KMS-11 (cell line): ENCODE results near the gene FOCAD.

ENCODE experiments used
- H2AFZ ChIP-seq: fragments of 200-600 bp; sonication (generic); 2 replicates; pipeline ENCODE4 v1.6.1; 2016; ENCODE audit warnings: antibody characterized with exemption, mixed run types, low read depth
- H3K27ac ChIP-seq: fragments of 200-600 bp; sonication (generic); 2 replicates; pipeline ENCODE4 v1.6.1; 2016; ENCODE audit warnings: mild to moderate bottlenecking, mixed run types
- H3K27me3 ChIP-seq: fragments of 200-600 bp; sonication (generic); 2 replicates; pipeline ENCODE4 v1.6.1; 2017; ENCODE audit warnings: mild to moderate bottlenecking, low read depth, mixed run types, moderate library complexity; ENCODE audit not compliant: insufficient read depth
- H3K36me3 ChIP-seq: fragments of 200-600 bp; sonication (generic); 2 replicates; pipeline ENCODE4 v1.6.1; 2017; ENCODE audit warnings: mild to moderate bottlenecking, mixed run types; ENCODE audit not compliant: insufficient read depth
- H3K4me1 ChIP-seq: fragments of 200-600 bp; sonication (generic); 2 replicates; pipeline ENCODE4 v1.6.1; 2016; ENCODE audit warnings: mild to moderate bottlenecking, low read depth, mixed run types; ENCODE audit not compliant: poor library complexity, severe bottlenecking
- H3K4me2 ChIP-seq: fragments of 200-600 bp; sonication (generic); 2 replicates; pipeline ENCODE4 v1.7.0; 2016; ENCODE audit warnings: mild to moderate bottlenecking, mixed run types
- H3K4me3 ChIP-seq: fragments of 200-600 bp; sonication (generic); IDR thresholded peaks from 2 replicates; pipeline ENCODE4 v1.6.1; 2017; ENCODE audit warnings: low read depth, low read length, mixed read lengths; ENCODE audit not compliant: insufficient read depth
- H3K79me2 ChIP-seq: fragments of 200-600 bp; sonication (generic); 2 replicates; pipeline ENCODE4 v1.6.1; 2016; ENCODE audit warnings: low read depth, mixed run types; ENCODE audit not compliant: insufficient read depth
- H3K9ac ChIP-seq: fragments of 200-600 bp; sonication (generic); 2 replicates; pipeline ENCODE4 v1.6.1; 2016; ENCODE audit warnings: mild to moderate bottlenecking, mixed run types
- H4K20me1 ChIP-seq: fragments of 200-600 bp; sonication (generic); 2 replicates; pipeline ENCODE4 v1.6.1; 2016; ENCODE audit warnings: mild to moderate bottlenecking, mixed run types; ENCODE audit not compliant: insufficient read depth
- CTCF ChIP-seq: fragments of 200-600 bp; sonication (generic); conservative IDR thresholded peaks from 2 replicates; pipeline ENCODE4 v1.6.1; 2017; ENCODE audit warnings: low read depth, mild to moderate bottlenecking, antibody characterized with exemption, low read length, moderate library complexity, mixed read lengths

FOCAD gene

DNA sequence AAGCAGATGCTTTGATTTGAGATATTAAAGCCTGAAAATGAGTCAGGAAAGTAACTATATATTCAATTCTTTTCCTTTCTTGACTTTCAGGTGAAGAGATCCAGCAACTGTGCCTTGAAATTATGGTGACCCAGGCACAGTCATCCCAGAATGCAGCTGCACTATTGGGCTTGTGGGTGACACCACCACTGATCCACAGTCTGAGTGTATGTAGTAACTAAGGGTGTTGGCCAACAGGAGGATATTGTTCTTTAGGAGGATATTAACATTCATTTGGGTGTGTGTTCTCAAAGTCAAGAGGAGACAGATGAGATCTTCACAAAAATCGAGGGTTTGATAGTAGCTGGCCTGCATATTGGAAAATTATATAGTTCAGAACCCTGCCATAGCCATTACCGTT, 294.2 kb downstream of the FOCAD start:
- Histone ChIP-seq H3K27ac (no peak overlapping the region), H3K4me3 (no peak overlapping the region), H3K27me3 (no peaks in the 10 kb centered on the region), H4K20me1 (no peaks in the 10 kb centered on the region), H3K4me1 (no peaks in the 10 kb centered on the region), H3K36me3 (no peaks in the 10 kb centered on the region), H2AFZ (no peak overlapping the region), H3K4me2 (no peak overlapping the region), H3K79me2 (no peaks in the 10 kb centered on the region), H3K9ac (no peak overlapping the region)
- TF ChIP-seq CTCF: no peak

DNA sequence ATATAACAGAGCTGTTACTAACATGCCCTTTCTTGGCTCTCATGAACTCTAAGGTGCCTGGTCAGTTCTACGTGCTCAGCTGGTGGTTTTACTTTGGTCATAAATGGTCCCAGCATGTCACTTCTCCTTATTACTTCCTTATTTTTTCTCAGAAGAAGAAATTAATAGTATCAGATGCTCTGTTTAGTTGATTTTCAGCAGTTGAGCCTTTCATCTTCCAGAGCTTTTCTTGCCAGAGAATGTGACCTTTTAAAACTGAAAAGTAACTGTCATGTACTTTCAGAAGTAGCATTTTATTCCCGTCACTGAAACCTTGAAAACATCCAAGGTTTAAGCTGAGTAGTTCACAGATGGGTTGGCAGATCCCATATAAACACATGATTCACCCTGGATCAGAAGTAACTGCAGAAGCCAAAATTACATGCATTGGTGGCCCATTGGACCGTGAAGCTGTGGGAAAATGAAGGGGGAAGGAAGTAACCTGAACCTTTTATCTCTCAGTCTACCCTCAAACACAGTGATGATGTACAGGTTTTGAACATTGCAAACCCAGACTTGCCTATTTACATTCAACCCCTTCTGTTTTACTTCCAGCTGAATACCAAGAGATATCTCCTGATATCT, 296.9 kb downstream of the FOCAD start:
- Histone ChIP-seq H3K27ac (no peak overlapping the region), H3K4me2 (no peak overlapping the region), H2AFZ (no peak overlapping the region), H3K4me3 (no peak overlapping the region), H3K9ac (no peak overlapping the region), H3K27me3 (no peaks in the 10 kb centered on the region), H4K20me1 (no peaks in the 10 kb centered on the region), H3K79me2 (no peaks in the 10 kb centered on the region), H3K4me1 (no peaks in the 10 kb centered on the region), H3K36me3 (no peaks in the 10 kb centered on the region)
- TF ChIP-seq CTCF: no peak

GRCh38 chr9:20981486-20981885, 297.4 kb downstream of the FOCAD start:
- H3K79me2 ChIP-seq: no peaks in the 10 kb centered on the region
- no peak overlapping the region for H3K4me2 ChIP-seq
- no peak overlapping the region for H3K9ac ChIP-seq
- H3K4me3 ChIP-seq: no peak overlapping the region
- H4K20me1 ChIP-seq: no peaks in the 10 kb centered on the region
- H2AFZ ChIP-seq: no peak overlapping the region
- H3K4me1 ChIP-seq: no peaks in the 10 kb centered on the region
- H3K27ac ChIP-seq: no peak overlapping the region
- no peaks in the 10 kb centered on the region for H3K27me3 ChIP-seq
- TF ChIP-seq CTCF: no peak
- H3K36me3 ChIP-seq: no peaks in the 10 kb centered on the region

DNA sequence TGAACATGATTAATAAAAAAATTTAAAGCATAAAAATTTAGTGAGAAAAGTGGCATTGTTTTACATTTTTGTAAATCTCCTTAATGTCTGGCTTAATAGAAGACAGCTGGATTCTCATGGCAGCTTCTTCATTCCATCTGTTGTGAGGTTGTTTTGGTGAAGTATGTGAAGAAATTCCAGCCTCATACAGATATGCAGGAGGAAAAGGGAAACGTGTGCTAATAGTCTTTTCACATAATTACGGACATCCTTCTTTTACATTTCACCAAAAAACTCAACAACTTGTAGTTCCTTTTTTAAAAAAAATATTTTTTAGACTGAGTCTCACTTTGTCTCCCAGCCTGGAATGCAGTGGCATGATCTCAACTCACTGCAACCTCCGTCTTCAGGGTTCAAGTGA, 300.4 kb downstream of the FOCAD start:
- no peak overlapping the region for H3K4me2 ChIP-seq
- no peaks in the 10 kb centered on the region for H3K79me2 ChIP-seq
- no peaks in the 10 kb centered on the region for H3K4me1 ChIP-seq
- no peak overlapping the region for H3K9ac ChIP-seq
- H3K36me3 ChIP-seq: no peaks in the 10 kb centered on the region
- H4K20me1 ChIP-seq: no peaks in the 10 kb centered on the region
- no peak overlapping the region for H2AFZ ChIP-seq
- no peak overlapping the region for H3K4me3 ChIP-seq
- H3K27ac ChIP-seq: no peak overlapping the region
- no peak for TF ChIP-seq CTCF
- no peaks in the 10 kb centered on the region for H3K27me3 ChIP-seq
